EL (cell line): ENCODE data around the gene PCDHA9.

Source experiments
- DNase-seq: peaks from one replicate; pipeline ENCODE4 v3.0.0-alpha.2; 2016

PCDHA9 gene

GRCh38 chr5:140881889-140882590 lies 33.9 kb downstream of the PCDHA9 start, which contains the start of gene PCDHA13:
Gene PCDHA13 (plus strand): TSS chr5:140882124. CDS start chr5:140882269, 145 bp downstream.
- DNase-seq = no peak

GRCh38 chr5:140882591-140882899 lies 34.4 kb downstream of the PCDHA9 start:
- DNase-seq = peak; percentile 6

- DNase-seq = no peak
Measured at GRCh38 chr5:140883373-140883772, 35.2 kb downstream of the PCDHA9 start.

GRCh38 chr5:140883927-140884697 lies 35.9 kb downstream of the PCDHA9 start:
- no peak for DNase-seq
